Measurements from ENCODE around the gene TRIM38.
"Not testable (repeated sequence)": the region's sequence is repeated elsewhere in the genome, so short reads cannot be mapped to it uniquely, and the experiment has no call there.

Gene TRIM38

GRCh38 chr6:25930532-25931410 is 31.8 kb upstream of the TRIM38 start, which contains the start of gene SLC17A2:
TSS of gene SLC17A2 (minus strand) at chr6:25930691. CDS start at chr6:25925796, 4,895 bp downstream.
- H3K36me3 Mint-ChIP-seq: no peaks in the 10 kb centered on the region
- no peak within 1 kb of the TSS for H3K4me3 Mint-ChIP-seq
- ATAC-seq (no peak), DNase-seq (ENCODE audit: low spot score in 2 of 2) (peak in 1 of 2 donors; percentile 13)
- H3K27ac Mint-ChIP-seq: no peak within 1 kb of the TSS
- H3K9me3 Mint-ChIP-seq: no peaks in the 10 kb centered on the region
- no peaks in the 10 kb centered on the region for H3K4me1 Mint-ChIP-seq

GRCh38 chr6:25931411-25931709 is 31.2 kb upstream of the TRIM38 start:
- H3K4me3 Mint-ChIP-seq: no peak overlapping the region
- ATAC-seq: no peak
- no peaks in the 10 kb centered on the region for H3K9me3 Mint-ChIP-seq
- H3K4me1 Mint-ChIP-seq: no peaks in the 10 kb centered on the region
- no peaks in the 10 kb centered on the region for H3K36me3 Mint-ChIP-seq
- no peak overlapping the region for H3K27ac Mint-ChIP-seq
- DNase-seq (ENCODE audit: low spot score in 2 of 2): no peak

GRCh38 chr6:25934156-25934555 is 28.4 kb upstream of the TRIM38 start:
- DNase-seq (ENCODE audit: low spot score in 2 of 2): peak in 1 of 2 donors; percentile 28
- peak; percentile 37 for ATAC-seq
- Mint-ChIP-seq H3K4me3 (no peak overlapping the region), H3K27ac (no peak overlapping the region), H3K4me1 (no peaks in the 10 kb centered on the region), H3K36me3 (no peaks in the 10 kb centered on the region), H3K9me3 (no peaks in the 10 kb centered on the region)

GRCh38 chr6:25934735-25935313 is 27.8 kb upstream of the TRIM38 start:
- no peaks in the 10 kb centered on the region for H3K36me3 Mint-ChIP-seq
- H3K4me3 Mint-ChIP-seq: no peak overlapping the region
- ATAC-seq (no peak), DNase-seq (ENCODE audit: low spot score in 2 of 2) (no peak)
- no peak overlapping the region for H3K27ac Mint-ChIP-seq
- H3K4me1 Mint-ChIP-seq: no peaks in the 10 kb centered on the region
- no peaks in the 10 kb centered on the region for H3K9me3 Mint-ChIP-seq

- Mint-ChIP-seq H3K4me3 (no peak overlapping the region), H3K4me1 (no peaks in the 10 kb centered on the region), H3K36me3 (no peaks in the 10 kb centered on the region), H3K9me3 (no peaks in the 10 kb centered on the region), H3K27ac (no peak overlapping the region)
- ATAC-seq (no peak), DNase-seq (ENCODE audit: low spot score in 2 of 2) (no peak)
Measured at GRCh38 chr6:25935953-25936352, 26.6 kb upstream of the TRIM38 start.

GRCh38 chr6:25939593-25939992 is 23.0 kb upstream of the TRIM38 start:
- no peak for ATAC-seq
- no peak for DNase-seq (ENCODE audit: low spot score in 2 of 2)
- no peak overlapping the region for H3K27ac Mint-ChIP-seq
- H3K4me1 Mint-ChIP-seq: peaks cover 2% of the 10 kb centered on the region
- H3K9me3 Mint-ChIP-seq: no peaks in the 10 kb centered on the region
- H3K36me3 Mint-ChIP-seq: no peaks in the 10 kb centered on the region
- no peak overlapping the region for H3K4me3 Mint-ChIP-seq

- H3K9me3 Mint-ChIP-seq: peaks cover 2% of the 10 kb centered on the region
- H3K36me3 Mint-ChIP-seq: no peaks in the 10 kb centered on the region
- peak; percentile 49 for ATAC-seq
- peaks cover 23% of the 10 kb centered on the region for H3K4me1 Mint-ChIP-seq
- H3K27ac Mint-ChIP-seq: no peak overlapping the region
- H3K4me3 Mint-ChIP-seq: no peak overlapping the region
- peak in 1 of 2 donors; percentile 12 for DNase-seq (ENCODE audit: low spot score in 2 of 2)
Measured at GRCh38 chr6:25942561-25943147, 19.9 kb upstream of the TRIM38 start.

- Mint-ChIP-seq H3K36me3 (no peaks in the 10 kb centered on the region), H3K4me1 (peaks cover 23% of the 10 kb centered on the region), H3K27ac (no peak overlapping the region), H3K4me3 (no peak overlapping the region), H3K9me3 (peaks cover 2% of the 10 kb centered on the region)
- DNase-seq (ENCODE audit: low spot score in 2 of 2) (no peak), ATAC-seq (no peak)
Measured at GRCh38 chr6:25943887-25944286, 18.7 kb upstream of the TRIM38 start.

- H3K4me3 Mint-ChIP-seq: peak overlapping the region; percentile 6
Measured at GRCh38 chr6:25944688-25945574, 17.7 kb upstream of the TRIM38 start.

GRCh38 chr6:25945738-25946137 is 16.9 kb upstream of the TRIM38 start:
- peak in 1 of 2 donors; percentile 41 for DNase-seq (ENCODE audit: low spot score in 2 of 2)
- not testable (repeated sequence) for H3K27ac Mint-ChIP-seq, H3K36me3 Mint-ChIP-seq, H3K9me3 Mint-ChIP-seq, ATAC-seq, H3K4me3 Mint-ChIP-seq
- H3K4me1 Mint-ChIP-seq: peaks cover 23% of the 10 kb centered on the region

More at GRCh38 chr6:25944688-25945574, 17.7 kb upstream of the TRIM38 start:
- Mint-ChIP-seq H3K27ac (no peak overlapping the region), H3K36me3 (no peaks in the 10 kb centered on the region), H3K4me1 (peaks cover 23% of the 10 kb centered on the region), H3K9me3 (peaks cover 2% of the 10 kb centered on the region)
- DNase-seq (ENCODE audit: low spot score in 2 of 2): peak in 1 of 2 donors; percentile 50
- peak; percentile 97 for ATAC-seq

GRCh38 chr6:25946631-25947030 is 16.0 kb upstream of the TRIM38 start:
- ATAC-seq: no peak
- no peak overlapping the region for H3K4me3 Mint-ChIP-seq
- peaks cover 23% of the 10 kb centered on the region for H3K4me1 Mint-ChIP-seq
- peaks cover 7% of the 10 kb centered on the region for H3K9me3 Mint-ChIP-seq
- no peak overlapping the region for H3K27ac Mint-ChIP-seq
- H3K36me3 Mint-ChIP-seq: no peaks in the 10 kb centered on the region
- DNase-seq (ENCODE audit: low spot score in 2 of 2): no peak

- not testable (repeated sequence) for H3K4me3 Mint-ChIP-seq, H3K36me3 Mint-ChIP-seq, H3K27ac Mint-ChIP-seq, ATAC-seq, H3K9me3 Mint-ChIP-seq
- H3K4me1 Mint-ChIP-seq: peaks cover 23% of the 10 kb centered on the region
- peak in 1 of 2 donors; percentile 13 for DNase-seq (ENCODE audit: low spot score in 2 of 2)
Measured at GRCh38 chr6:25947492-25947891, 15.1 kb upstream of the TRIM38 start.

- Mint-ChIP-seq H3K36me3 (no peaks in the 10 kb centered on the region), H3K9me3 (peaks cover 7% of the 10 kb centered on the region), H3K4me3 (no peak overlapping the region), H3K27ac (no peak overlapping the region), H3K4me1 (peaks cover 20% of the 10 kb centered on the region)
- DNase-seq (ENCODE audit: low spot score in 2 of 2) (no peak), ATAC-seq (no peak)
Measured at GRCh38 chr6:25949695-25950094, 12.9 kb upstream of the TRIM38 start.

- Mint-ChIP-seq H3K4me1 (peaks cover 13% of the 10 kb centered on the region), H3K9me3 (peaks cover 7% of the 10 kb centered on the region), H3K27ac (no peak overlapping the region), H3K36me3 (no peaks in the 10 kb centered on the region), H3K4me3 (no peak overlapping the region)
- ATAC-seq: no peak
- DNase-seq (ENCODE audit: low spot score in 2 of 2): no peak
Measured at GRCh38 chr6:25950297-25950696, 12.3 kb upstream of the TRIM38 start.

All from stimulated activated effector memory CD8-positive, alpha-beta T cell treated with anti-CD3 and anti-CD28 coated beads, Interleukin-12 subunit alpha, Interleukin-12 subunit beta, amount 100 ng/mL, for 72 hours (primary cell).